Neural cell (in vitro differentiated cells): ENCODE results near the gene KCTD19. TPM values are rescaled to one million over a fixed set of nuclear protein-coding genes. Genes with fewer than 3 reads are reported as not detected.

Source experiments
- H2AFZ ChIP-seq: fragments of 200-600, 300-800 bp; sonication (generic), shearing (Covaris generic); 2 replicates; pipeline ENCODE4 v1.6.0; 2014; ENCODE audit warnings: low read depth, mild to moderate bottlenecking, antibody characterized with exemption, low read length, moderate library complexity
- H3F3A ChIP-seq: fragments of 200-600 bp; shearing (Covaris generic); 2 replicates; pipeline ENCODE4 v1.6.1; 2016; ENCODE audit warnings: mild to moderate bottlenecking, moderate library complexity, mixed read lengths, antibody characterized with exemption, low read length; ENCODE audit not compliant: insufficient read depth, poor library complexity, severe bottlenecking
- H3K27ac ChIP-seq: fragments of 200-600, 300-800 bp; sonication (generic), shearing (Covaris generic); 2 replicates; pipeline ENCODE4 v1.5.1; 2014; ENCODE audit warnings: mild to moderate bottlenecking, low read length, moderate library complexity
- H3K27me3 ChIP-seq: fragments of 300-800, 200-600 bp; sonication (generic), shearing (Covaris generic); 2 replicates; pipeline ENCODE4 v1.6.0; 2014; ENCODE audit warnings: mild to moderate bottlenecking, low read depth, low read length, moderate library complexity; ENCODE audit not compliant: insufficient read depth
- H3K36me3 ChIP-seq: fragments of 300-800, 200-600 bp; sonication (generic), shearing (Covaris generic); 2 replicates; pipeline ENCODE4 v1.5.1; 2014; ENCODE audit warnings: mild to moderate bottlenecking, antibody characterized with exemption, low read length, moderate library complexity; ENCODE audit not compliant: insufficient read depth
- H3K4me2 ChIP-seq: fragments of 300-800, 200-600 bp; sonication (generic), shearing (Covaris generic); 2 replicates; pipeline ENCODE4 v1.6.0; 2014; ENCODE audit warnings: mild to moderate bottlenecking, low read length
- H3K4me3 ChIP-seq: fragments of 300-800, 200-600 bp; sonication (generic), shearing (Covaris generic); 2 replicates; pipeline ENCODE4 v1.5.1; 2014; ENCODE audit warnings: mild to moderate bottlenecking, low read length, moderate library complexity
- H3K79me2 ChIP-seq: fragments of 200-600 bp; shearing (Covaris generic); replicated peaks from 2 replicates; pipeline ENCODE4 v1.6.0; 2014; ENCODE audit warnings: mild to moderate bottlenecking, low read length, moderate library complexity; ENCODE audit not compliant: insufficient read depth
- H3K9ac ChIP-seq: fragments of 300-800, 200-600 bp; sonication (generic), shearing (Covaris generic); 2 replicates; pipeline ENCODE4 v1.6.1; 2016; ENCODE audit warnings: mild to moderate bottlenecking, low read length, mixed read lengths
- H3K9me2 ChIP-seq: fragments of 200-600 bp; shearing (Covaris generic); 2 replicates; pipeline ENCODE4 v1.6.1; 2016; ENCODE audit warnings: mild to moderate bottlenecking, low read length, mixed read lengths; ENCODE audit not compliant: insufficient read depth
- H3K9me3 ChIP-seq: fragments of 200-600, 300-800 bp; sonication (generic), shearing (Covaris generic); 2 replicates; pipeline ENCODE4 v1.6.1; 2016; ENCODE audit warnings: mild to moderate bottlenecking, mixed run types, low read length, moderate library complexity, mixed read lengths
- H4K20me1 ChIP-seq: fragments of 200-600 bp; shearing (Covaris generic); 2 replicates; pipeline ENCODE4 v1.6.1; 2016; ENCODE audit warnings: mild to moderate bottlenecking, mixed run types; ENCODE audit not compliant: insufficient read depth
- EP300 ChIP-seq: fragments of 450-650 bp; conservative IDR thresholded peaks from 2 replicates; pipeline ENCODE4 v1.6.1; 2014; ENCODE audit warnings: antibody characterized with exemption, mild to moderate bottlenecking, moderate library complexity; ENCODE audit not compliant: poor library complexity, severe bottlenecking
- EZH2 ChIP-seq: fragments of 200-600, 300-800 bp; shearing (Covaris generic), sonication (generic); IDR thresholded peaks from 2 replicates; pipeline ENCODE4 v1.6.1; 2014; ENCODE audit warnings: antibody characterized with exemption, low read length, borderline replicate concordance, mild to moderate bottlenecking; ENCODE audit not compliant: insufficient read depth, poor library complexity, severe bottlenecking
- MXI1 ChIP-seq: fragments of 450-650 bp; conservative IDR thresholded peaks from 2 replicates; pipeline ENCODE4 v1.6.1; 2014; ENCODE audit warnings: antibody characterized with exemption, mild to moderate bottlenecking; ENCODE audit not compliant: poor library complexity, severe bottlenecking
- POLR2AphosphoS5 ChIP-seq: IDR thresholded peaks from 2 replicates; pipeline ENCODE4 v1.6.1; 2012
- RAD21 ChIP-seq: fragments of 450-650 bp; conservative IDR thresholded peaks from 2 replicates; pipeline ENCODE4 v1.6.1; 2014; ENCODE audit warnings: antibody characterized with exemption, mild to moderate bottlenecking, moderate library complexity
- SMC3 ChIP-seq: fragments of 450-650 bp; conservative IDR thresholded peaks from 2 replicates; pipeline ENCODE4 v1.6.1; 2014; ENCODE audit warnings: antibody characterized with exemption, mild to moderate bottlenecking, moderate library complexity; ENCODE audit not compliant: poor library complexity
- TAF1 ChIP-seq: IDR thresholded peaks from 2 replicates; pipeline ENCODE4 v1.6.1; 2012; ENCODE audit warnings: low read depth
- polyA plus RNA-seq: library from polyadenylated mRNA; depleted of rRNA; stranded (reverse); fragments of >200 nt; gene quantifications from 2 replicates; pipeline ENCODE4 v1.2.3, GENCODE V29; 2014
- TF ChIP-seq, protein P1 (sequence below): fragments of 450-650 bp; IDR thresholded peaks from 2 replicates; pipeline ENCODE4 v1.5.1; 2014; ENCODE audit warnings: antibody characterized with exemption, mild to moderate bottlenecking, moderate library complexity; ENCODE audit not compliant: poor library complexity, severe bottlenecking
- TF ChIP-seq, protein P2 (sequence below): IDR thresholded peaks from 2 replicates; pipeline ENCODE4 v1.6.1; 2012; ENCODE audit warnings: borderline replicate concordance

The KCTD19 gene
- polyA plus RNA-seq, 1 donor from 2014 or later: 0.45 TPM

DNA sequence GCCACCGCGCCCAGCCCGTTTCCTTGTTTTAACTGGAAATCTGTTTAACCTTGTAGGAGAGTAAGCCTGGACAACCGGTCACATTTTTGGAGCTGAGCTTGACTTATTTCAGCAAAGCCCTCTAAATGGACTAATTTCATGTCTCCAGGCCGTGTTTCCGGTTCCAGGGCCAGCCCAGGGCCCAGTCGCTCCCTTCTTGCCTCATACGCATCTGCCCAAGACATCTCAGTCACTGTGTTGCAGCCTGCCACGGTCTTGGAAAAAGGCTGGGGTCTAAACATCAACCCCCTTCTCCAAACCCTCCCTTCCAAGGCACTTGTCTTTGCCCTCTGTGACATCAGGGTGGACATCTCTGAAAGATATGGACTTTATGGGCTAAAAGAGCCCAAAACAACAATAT lies 28.3 kb downstream of the KCTD19 start:
- H2AFZ ChIP-seq: no peak overlapping the region
- no peak overlapping the region for H3K9ac ChIP-seq
- TF ChIP-seq MXI1: no peak
- H3K4me3 ChIP-seq: no peak overlapping the region
- no peak overlapping the region for H3K4me2 ChIP-seq
- no peaks in the 10 kb centered on the region for H4K20me1 ChIP-seq
- no peaks in the 10 kb centered on the region for H3K79me2 ChIP-seq
- no peak overlapping the region for H3K27ac ChIP-seq
- no peaks in the 10 kb centered on the region for H3K36me3 ChIP-seq
- H3F3A ChIP-seq: no peaks in the 10 kb centered on the region
- H3K27me3 ChIP-seq: no peaks in the 10 kb centered on the region
- no peaks in the 10 kb centered on the region for H3K9me2 ChIP-seq
- no peaks in the 10 kb centered on the region for H3K9me3 ChIP-seq

DNA sequence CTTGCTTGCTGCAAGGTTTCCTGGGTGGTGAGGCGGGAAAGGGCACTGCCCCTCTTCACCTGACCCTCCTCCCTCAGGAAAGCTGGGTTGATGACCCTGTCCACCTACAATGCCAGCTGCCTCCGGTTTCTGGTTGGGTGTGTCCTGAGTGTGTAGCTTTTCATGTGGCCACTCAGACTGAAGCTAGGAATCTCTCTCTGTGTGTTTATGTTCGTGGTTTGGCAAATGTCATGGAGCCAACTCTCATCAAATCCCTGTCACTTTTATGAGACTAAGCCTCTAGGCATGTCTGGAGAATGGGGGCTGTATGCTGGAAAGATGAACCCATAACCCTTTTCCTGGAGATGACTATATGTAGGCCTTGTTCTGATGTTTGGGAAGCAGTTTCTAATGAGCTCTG lies 30.1 kb downstream of the KCTD19 start:
- H3F3A ChIP-seq: no peaks in the 10 kb centered on the region
- H2AFZ ChIP-seq: no peak overlapping the region
- no peaks in the 10 kb centered on the region for H3K27me3 ChIP-seq
- H3K27ac ChIP-seq: no peak overlapping the region
- no peaks in the 10 kb centered on the region for H3K9me3 ChIP-seq
- H3K79me2 ChIP-seq: no peaks in the 10 kb centered on the region
- no peaks in the 10 kb centered on the region for H3K9me2 ChIP-seq
- H3K36me3 ChIP-seq: no peaks in the 10 kb centered on the region
- no peaks in the 10 kb centered on the region for H4K20me1 ChIP-seq
- no peak overlapping the region for H3K4me3 ChIP-seq
- no peak overlapping the region for H3K9ac ChIP-seq
- TF ChIP-seq MXI1 (no peak), TAF1 (no peak), RAD21 (no peak), SMC3 (no peak), POLR2AphosphoS5 (no peak), EZH2 (no peak), EP300 (no peak)
- TF ChIP-seq, protein P1, sequence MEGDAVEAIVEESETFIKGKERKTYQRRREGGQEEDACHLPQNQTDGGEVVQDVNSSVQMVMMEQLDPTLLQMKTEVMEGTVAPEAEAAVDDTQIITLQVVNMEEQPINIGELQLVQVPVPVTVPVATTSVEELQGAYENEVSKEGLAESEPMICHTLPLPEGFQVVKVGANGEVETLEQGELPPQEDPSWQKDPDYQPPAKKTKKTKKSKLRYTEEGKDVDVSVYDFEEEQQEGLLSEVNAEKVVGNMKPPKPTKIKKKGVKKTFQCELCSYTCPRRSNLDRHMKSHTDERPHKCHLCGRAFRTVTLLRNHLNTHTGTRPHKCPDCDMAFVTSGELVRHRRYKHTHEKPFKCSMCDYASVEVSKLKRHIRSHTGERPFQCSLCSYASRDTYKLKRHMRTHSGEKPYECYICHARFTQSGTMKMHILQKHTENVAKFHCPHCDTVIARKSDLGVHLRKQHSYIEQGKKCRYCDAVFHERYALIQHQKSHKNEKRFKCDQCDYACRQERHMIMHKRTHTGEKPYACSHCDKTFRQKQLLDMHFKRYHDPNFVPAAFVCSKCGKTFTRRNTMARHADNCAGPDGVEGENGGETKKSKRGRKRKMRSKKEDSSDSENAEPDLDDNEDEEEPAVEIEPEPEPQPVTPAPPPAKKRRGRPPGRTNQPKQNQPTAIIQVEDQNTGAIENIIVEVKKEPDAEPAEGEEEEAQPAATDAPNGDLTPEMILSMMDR: no peak
- TF ChIP-seq, protein P2, sequence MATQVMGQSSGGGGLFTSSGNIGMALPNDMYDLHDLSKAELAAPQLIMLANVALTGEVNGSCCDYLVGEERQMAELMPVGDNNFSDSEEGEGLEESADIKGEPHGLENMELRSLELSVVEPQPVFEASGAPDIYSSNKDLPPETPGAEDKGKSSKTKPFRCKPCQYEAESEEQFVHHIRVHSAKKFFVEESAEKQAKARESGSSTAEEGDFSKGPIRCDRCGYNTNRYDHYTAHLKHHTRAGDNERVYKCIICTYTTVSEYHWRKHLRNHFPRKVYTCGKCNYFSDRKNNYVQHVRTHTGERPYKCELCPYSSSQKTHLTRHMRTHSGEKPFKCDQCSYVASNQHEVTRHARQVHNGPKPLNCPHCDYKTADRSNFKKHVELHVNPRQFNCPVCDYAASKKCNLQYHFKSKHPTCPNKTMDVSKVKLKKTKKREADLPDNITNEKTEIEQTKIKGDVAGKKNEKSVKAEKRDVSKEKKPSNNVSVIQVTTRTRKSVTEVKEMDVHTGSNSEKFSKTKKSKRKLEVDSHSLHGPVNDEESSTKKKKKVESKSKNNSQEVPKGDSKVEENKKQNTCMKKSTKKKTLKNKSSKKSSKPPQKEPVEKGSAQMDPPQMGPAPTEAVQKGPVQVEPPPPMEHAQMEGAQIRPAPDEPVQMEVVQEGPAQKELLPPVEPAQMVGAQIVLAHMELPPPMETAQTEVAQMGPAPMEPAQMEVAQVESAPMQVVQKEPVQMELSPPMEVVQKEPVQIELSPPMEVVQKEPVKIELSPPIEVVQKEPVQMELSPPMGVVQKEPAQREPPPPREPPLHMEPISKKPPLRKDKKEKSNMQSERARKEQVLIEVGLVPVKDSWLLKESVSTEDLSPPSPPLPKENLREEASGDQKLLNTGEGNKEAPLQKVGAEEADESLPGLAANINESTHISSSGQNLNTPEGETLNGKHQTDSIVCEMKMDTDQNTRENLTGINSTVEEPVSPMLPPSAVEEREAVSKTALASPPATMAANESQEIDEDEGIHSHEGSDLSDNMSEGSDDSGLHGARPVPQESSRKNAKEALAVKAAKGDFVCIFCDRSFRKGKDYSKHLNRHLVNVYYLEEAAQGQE: no peak
- H3K4me2 ChIP-seq: no peak overlapping the region

- no peaks in the 10 kb centered on the region for H3F3A ChIP-seq
- H4K20me1 ChIP-seq: no peaks in the 10 kb centered on the region
- no peak overlapping the region for H3K4me2 ChIP-seq
- H3K27me3 ChIP-seq: no peaks in the 10 kb centered on the region
- H3K4me3 ChIP-seq: no peak overlapping the region
- H3K27ac ChIP-seq: no peak overlapping the region
- H3K36me3 ChIP-seq: no peaks in the 10 kb centered on the region
- TF ChIP-seq, protein P2: no peak
- TF ChIP-seq RAD21 (no peak), POLR2AphosphoS5 (no peak), EP300 (no peak), EZH2 (no peak), MXI1 (no peak), SMC3 (no peak)
- TF ChIP-seq, protein P1: no peak
- H3K9me3 ChIP-seq: no peaks in the 10 kb centered on the region
- H2AFZ ChIP-seq: no peak overlapping the region
- H3K79me2 ChIP-seq: no peaks in the 10 kb centered on the region
- no peak overlapping the region for H3K9ac ChIP-seq
- no peaks in the 10 kb centered on the region for H3K9me2 ChIP-seq
Measured at GRCh38 chr16:67294938-67295361, 31.6 kb downstream of the KCTD19 start.
